ENCODE measurements around the gene SHROOM4. TPM values are rescaled to one million over a fixed set of nuclear protein-coding genes. Genes with fewer than 3 reads are reported as not detected.

SHROOM4 gene
- total RNA-seq, 3 donors from 2014 or later: 6.9 to 13.8 (median 12.5) TPM

DNA sequence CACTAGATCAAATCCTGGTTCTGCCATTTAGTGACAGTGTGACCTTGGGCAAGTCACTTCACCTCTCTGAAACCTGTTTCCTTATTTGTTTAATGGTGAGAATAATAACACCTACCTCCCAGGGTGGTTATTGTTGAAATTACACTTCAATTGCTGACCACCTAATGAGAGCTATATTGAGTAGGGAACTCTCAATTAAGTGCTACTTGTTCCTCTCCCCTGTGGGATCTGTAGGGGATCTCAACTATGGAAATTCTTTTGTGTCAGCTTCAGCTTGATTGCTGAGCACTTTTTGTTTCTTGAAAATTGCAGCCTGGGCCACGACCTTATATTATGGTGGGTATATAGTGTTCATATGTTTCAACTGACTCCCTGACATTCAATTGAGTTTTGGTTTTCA, 102.1 kb downstream of the SHROOM4 start:
- no peaks in the 10 kb centered on the region for H3K9me3 ChIP-seq
- TF ChIP-seq POLR2A (IDR thresholded peaks at IDR 0.05) (no peak), POLR2AphosphoS5 (IDR thresholded peaks at IDR 0.05) (no peak)
- TF ChIP-seq, protein P1, sequence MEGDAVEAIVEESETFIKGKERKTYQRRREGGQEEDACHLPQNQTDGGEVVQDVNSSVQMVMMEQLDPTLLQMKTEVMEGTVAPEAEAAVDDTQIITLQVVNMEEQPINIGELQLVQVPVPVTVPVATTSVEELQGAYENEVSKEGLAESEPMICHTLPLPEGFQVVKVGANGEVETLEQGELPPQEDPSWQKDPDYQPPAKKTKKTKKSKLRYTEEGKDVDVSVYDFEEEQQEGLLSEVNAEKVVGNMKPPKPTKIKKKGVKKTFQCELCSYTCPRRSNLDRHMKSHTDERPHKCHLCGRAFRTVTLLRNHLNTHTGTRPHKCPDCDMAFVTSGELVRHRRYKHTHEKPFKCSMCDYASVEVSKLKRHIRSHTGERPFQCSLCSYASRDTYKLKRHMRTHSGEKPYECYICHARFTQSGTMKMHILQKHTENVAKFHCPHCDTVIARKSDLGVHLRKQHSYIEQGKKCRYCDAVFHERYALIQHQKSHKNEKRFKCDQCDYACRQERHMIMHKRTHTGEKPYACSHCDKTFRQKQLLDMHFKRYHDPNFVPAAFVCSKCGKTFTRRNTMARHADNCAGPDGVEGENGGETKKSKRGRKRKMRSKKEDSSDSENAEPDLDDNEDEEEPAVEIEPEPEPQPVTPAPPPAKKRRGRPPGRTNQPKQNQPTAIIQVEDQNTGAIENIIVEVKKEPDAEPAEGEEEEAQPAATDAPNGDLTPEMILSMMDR (IDR thresholded peaks at IDR 0.05): no peak
- peaks cover 0 to 38% of the 10 kb centered on the region in 2 donors for H3K27me3 ChIP-seq
- intact Hi-C loops (cut with DNase I; ENCODE audit: low total_unique reads): no loop called here
- no peak overlapping the region for H3K4me3 ChIP-seq
- H3K36me3 ChIP-seq: no peaks in the 10 kb centered on the region
- no peak overlapping the region for H3K27ac ChIP-seq
- DNase-seq (ENCODE audit: low spot score in 2 of 2): no peak
- no peaks in the 10 kb centered on the region for H3K4me1 ChIP-seq

DNA sequence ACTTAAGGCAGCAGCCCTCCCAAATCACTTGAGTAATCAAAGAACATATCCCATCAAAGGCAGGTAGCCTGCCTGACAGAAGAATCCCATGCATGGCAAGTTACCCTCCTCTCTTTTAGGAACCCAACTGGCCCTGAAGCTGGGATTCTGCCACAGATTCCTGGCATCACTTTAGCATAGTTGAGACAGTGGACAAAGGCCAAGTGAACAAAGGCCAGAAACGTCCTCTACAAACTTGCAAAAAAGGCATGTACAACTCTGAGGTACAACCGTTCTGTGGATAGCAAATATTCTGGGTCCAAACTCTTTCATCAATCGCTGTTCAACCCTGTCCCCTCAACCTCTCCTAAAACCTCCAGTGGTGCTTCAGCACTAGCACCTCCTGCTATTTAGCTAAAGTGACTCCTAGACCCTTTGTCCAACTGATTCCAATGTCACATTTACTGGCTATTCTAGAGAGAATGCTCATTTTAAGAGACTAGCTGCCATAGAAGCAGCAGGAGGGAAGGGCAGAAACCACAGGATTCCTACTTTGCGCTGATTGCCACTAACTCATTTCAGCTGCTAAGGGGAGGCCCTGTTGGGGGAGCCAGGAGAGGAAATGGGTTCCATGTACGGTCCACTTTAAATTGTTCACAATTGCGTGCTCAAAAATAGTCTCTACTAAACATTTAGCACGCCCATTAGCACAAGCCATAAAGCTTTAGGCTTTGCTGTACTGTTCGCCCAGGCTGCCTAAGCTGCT, 105.9 kb downstream of the SHROOM4 start:
- Histone ChIP-seq H3K36me3 (no peaks in the 10 kb centered on the region), H3K9me3 (no peaks in the 10 kb centered on the region), H3K27me3 (peaks cover 0 to 59% of the 10 kb centered on the region in 2 donors), H3K27ac (no peak overlapping the region), H3K4me3 (no peak overlapping the region), H3K4me1 (no peaks in the 10 kb centered on the region)
- intact Hi-C loops (cut with DNase I; ENCODE audit: low total_unique reads): no loop called here
- no peak for DNase-seq (ENCODE audit: low spot score in 2 of 2)
- TF ChIP-seq POLR2AphosphoS5 (IDR thresholded peaks at IDR 0.05) (no peak), POLR2A (IDR thresholded peaks at IDR 0.05) (no peak)
- TF ChIP-seq, protein P1 (IDR thresholded peaks at IDR 0.05): no peak

DNA sequence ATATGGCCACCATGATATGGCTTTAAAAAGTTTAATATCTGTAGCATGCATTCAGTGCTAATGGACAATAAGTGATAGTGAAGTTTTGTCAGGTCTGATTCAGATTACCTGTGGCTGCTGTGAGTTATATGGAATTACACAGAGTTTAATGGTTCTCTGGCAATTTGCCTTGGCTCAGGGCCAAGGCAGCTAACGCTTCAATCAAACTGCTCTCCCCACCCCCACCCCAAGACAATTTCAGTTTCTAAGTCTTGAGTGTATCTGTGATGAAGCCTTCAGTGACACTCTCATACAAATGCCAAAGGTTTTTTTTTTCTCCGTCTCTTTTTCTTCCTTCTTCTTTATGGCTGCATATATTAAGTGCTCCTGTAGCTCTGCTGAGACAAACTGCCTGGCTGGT, 106.6 kb downstream of the SHROOM4 start:
- Histone ChIP-seq H3K36me3 (no peaks in the 10 kb centered on the region), H3K4me1 (no peaks in the 10 kb centered on the region), H3K27me3 (peaks cover 0 to 61% of the 10 kb centered on the region in 2 donors), H3K9me3 (no peaks in the 10 kb centered on the region), H3K4me3 (no peak overlapping the region), H3K27ac (no peak overlapping the region)
- TF ChIP-seq POLR2AphosphoS5 (IDR thresholded peaks at IDR 0.05): no peak
- TF ChIP-seq, protein P1 (IDR thresholded peaks at IDR 0.05): no peak
- TF ChIP-seq POLR2A (IDR thresholded peaks at IDR 0.05): no peak
- intact Hi-C loops (cut with DNase I; ENCODE audit: low total_unique reads): no loop called here
- DNase-seq (ENCODE audit: low spot score in 2 of 2): no peak

DNA sequence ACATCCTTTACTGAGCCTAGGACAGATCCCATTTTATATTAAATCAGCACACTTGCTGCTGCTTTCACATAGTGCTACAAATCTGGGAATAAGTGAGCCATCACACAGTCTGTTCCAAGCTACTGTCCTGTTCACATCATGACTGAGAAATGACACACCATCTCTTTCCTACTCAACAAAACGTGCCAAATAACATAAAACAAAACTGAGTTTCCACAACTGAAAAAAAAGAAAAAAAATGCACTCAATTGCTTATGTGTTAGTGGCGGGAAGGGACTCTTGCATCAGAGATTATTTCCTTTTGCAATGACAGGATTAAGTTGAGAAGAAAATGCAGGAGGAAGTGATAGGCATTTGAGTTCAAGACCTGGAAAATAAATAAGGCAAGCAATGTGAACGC, 109.0 kb downstream of the SHROOM4 start:
- Histone ChIP-seq H3K36me3 (no peaks in the 10 kb centered on the region), H3K4me3 (no peak overlapping the region), H3K9me3 (no peaks in the 10 kb centered on the region), H3K27me3 (peaks cover 0 to 75% of the 10 kb centered on the region in 2 donors), H3K4me1 (no peaks in the 10 kb centered on the region), H3K27ac (peak overlapping the region in 1 of 2 donors; percentile 7)
- DNase-seq (ENCODE audit: low spot score in 2 of 2): no peak
- TF ChIP-seq POLR2AphosphoS5 (IDR thresholded peaks at IDR 0.05) (no peak), POLR2A (IDR thresholded peaks at IDR 0.05) (no peak)
- TF ChIP-seq, protein P1 (IDR thresholded peaks at IDR 0.05): no peak
- intact Hi-C loops (cut with DNase I; ENCODE audit: low total_unique reads): no loop called here

DNA sequence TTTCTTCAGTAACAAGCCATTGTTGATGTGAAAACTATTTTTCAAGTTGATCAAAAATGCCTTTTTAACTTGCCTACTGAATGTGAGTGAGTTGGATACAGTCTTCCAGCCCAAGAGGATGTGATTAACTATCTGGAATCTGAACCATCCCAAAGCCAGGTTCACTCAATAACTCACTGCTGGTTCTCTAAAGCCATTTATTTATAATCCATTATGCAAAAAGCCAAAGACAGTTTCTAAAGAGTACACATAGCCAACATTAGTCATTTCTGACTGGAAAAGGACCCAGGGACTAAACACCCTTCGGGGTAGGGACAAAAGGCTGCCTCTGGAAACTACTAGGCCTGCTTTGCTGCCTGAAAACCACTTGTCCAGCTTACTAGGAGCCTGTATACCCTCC, 109.6 kb downstream of the SHROOM4 start:
- DNase-seq (ENCODE audit: low spot score in 2 of 2): no peak
- TF ChIP-seq POLR2A (IDR thresholded peaks at IDR 0.05) (no peak), POLR2AphosphoS5 (IDR thresholded peaks at IDR 0.05) (no peak)
- TF ChIP-seq, protein P1 (IDR thresholded peaks at IDR 0.05): no peak
- peaks cover 0 to 70% of the 10 kb centered on the region in 2 donors for H3K27me3 ChIP-seq
- no peaks in the 10 kb centered on the region for H3K9me3 ChIP-seq
- no peak overlapping the region for H3K27ac ChIP-seq
- H3K4me1 ChIP-seq: no peaks in the 10 kb centered on the region
- intact Hi-C loops (cut with DNase I; ENCODE audit: low total_unique reads): no loop called here
- no peak overlapping the region for H3K4me3 ChIP-seq
- no peaks in the 10 kb centered on the region for H3K36me3 ChIP-seq

Measured in breast epithelium (tissue), 4 donors.